Measurements from ENCODE around the gene USP6NL.
A peak's percentile ranks its signal among the peaks of the same experiment; 100 is the strongest.

Gene USP6NL

DNA sequence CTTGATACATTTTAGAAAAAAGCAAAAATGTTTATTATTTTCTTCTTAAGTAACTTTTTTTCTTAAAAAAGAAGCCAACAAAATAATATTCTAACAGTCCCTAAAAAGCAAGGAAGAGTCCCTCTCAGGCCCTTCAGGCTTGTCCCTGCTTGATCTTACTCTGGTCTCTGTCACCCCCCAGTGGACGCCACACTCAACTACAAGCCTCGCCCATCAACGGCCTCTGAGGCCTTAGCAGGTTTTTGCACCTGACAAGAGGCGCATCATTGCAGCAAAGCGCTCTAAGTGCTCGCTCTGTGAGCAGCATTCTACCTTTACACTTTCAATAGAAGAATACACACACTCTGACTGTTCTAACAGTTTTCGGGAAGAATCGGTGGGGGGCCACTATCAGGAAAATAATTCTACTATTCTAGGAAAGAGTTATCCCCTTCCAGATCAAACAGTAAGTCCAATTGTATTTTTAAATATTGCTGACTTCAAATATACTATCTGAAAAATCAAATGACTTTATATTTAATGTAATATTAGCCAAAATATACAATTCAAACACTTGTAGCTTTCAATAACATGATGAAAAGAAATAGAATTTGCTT is 139.2 kb downstream of the USP6NL start:
- DNase-seq: peak; percentile 70

DNA sequence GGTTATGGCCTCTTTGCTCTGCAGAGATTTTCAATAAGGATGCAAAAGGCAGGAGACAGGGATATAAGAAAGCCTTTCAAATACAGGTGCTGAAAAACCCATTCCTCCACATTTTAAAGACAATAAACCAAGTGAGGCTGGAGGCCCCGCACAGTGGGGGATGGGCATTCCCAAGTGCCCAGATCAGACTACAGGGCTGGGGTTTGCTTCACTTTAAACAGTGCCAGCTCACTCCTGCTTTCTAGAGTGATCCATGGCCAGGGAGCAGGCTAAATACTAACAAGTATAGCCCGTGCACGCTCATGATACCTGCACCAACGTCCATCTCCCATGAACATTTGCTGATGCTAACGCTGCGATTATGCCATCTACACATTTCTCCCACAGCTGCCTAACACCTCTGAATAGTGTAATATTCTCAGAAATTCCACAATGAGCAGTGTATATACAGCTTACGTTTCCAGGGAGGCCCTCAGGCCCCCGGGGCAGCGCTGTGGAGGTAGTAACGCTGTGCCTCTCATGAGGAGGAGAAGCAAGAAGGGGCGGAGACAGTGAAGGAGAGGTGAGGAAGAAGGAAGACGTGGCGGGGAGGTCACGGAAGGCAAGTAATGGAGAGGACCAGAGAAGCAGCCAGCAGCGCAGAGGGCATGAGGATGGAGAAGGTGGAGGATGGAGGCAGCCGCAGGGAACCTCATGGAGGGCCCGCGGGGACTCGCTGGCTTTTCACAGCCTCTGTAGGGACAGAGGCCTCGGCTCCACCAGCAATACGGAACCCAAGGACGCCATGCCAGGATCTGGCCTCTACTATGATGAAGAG is 141.7 kb downstream of the USP6NL start:
- no peak for DNase-seq

DNA sequence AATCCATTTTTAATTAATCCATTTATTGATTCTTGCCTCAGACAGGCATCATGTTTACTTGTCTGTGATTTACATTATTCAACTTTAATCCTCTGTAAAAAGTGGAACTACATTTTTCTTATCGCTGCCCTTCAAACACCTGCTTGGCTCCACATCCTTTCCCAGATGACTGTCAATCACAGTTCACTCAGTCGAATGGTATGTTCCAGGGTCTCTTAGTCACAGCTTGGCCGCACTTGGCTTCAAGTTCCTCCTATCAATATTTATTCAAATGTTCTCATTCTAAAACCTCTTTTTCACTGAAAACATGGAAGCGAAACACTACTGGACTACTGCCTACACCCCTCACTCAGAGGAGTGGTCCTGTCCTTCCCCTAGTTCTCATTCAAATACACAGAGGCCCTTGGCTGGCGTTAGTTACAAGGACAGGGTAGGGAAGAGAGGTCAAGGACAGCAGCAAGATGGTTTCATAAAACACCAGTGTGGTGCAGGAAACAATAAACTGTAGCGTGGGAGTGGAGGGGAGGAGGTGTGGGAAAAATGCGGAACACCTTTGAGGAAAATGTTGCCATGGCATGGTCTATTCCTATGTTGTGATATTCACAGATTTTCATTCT is 143.2 kb downstream of the USP6NL start:
- no peak for DNase-seq

DNA sequence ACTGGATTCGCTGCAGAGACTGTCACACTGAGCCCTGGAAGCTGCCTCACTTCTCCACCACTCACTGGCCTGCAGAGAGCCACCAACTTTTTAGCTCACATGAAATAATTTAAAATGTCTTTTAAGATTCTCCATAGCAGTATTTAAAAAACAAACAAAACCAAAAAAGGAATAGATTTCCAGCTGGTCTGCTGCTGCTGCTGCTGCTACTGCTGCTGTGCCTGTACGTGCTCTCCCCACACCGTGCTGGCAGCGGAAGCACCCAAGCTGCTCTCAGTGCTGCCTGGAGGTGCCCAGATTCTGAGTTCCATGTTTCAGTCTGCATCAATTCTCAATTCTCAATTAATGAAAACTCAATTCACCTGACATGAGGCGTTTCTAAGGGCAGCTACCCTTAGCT is 146.0 kb downstream of the USP6NL start:
- DNase-seq: no peak

DNA sequence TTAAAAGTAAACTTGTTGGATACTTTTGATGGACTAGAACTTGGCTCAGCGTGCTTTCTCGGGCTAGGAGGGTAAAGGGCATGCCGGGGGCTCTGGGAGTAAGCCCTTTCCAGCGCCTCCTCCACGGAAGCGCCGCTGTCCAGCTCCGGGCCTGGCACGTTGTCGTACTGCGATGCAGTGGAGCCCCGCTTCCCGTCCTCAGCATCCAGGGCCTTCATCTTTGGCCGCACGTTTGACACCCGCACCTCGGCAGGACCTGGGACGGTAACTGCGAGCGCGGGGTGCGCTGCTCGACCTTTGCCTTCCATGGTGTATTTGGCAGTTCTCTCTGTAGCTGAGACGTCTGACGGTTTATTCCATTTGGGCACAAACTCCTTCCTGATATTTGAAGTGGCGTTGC is 148.3 kb downstream of the USP6NL start:
- DNase-seq: no peak

DNA sequence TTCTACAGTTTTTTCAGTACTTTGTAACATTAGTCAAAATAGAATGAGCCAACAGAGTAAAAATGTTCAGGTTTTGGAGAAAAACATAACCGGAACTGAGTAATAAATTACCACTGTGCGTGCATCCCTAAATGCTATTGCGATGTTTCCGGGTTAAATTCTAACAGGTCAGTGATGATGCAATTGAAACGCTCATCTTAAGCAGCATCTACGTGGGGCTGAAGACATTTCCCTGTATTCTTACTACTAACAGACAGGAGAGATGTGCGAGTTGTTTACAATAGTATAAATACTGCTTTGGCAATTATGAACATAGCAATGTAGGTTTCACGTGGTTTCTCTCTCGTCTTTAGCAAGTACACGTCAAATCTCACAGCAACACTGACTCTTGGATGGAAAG is 149.4 kb downstream of the USP6NL start:
- DNase-seq: no peak

DNA sequence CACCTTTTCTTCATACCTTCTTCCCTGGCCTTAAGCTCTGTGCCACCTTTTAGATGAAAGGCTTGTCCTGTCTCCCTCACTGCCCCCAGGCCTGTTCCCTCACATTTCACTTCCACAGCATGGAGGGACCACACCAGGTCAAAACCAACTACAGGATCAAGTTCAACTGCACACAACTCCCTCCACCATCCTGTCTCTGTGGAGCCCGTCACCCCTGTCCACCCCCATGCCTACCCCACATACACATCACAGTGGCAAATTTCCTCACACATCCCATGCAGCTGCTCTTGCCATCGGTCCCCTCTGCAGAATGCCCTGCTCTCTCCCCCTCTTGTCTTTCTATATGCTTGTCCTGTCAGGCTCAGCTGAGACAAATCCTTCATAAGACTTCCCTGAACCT is 154.1 kb downstream of the USP6NL start:
- DNase-seq: no peak

DNA sequence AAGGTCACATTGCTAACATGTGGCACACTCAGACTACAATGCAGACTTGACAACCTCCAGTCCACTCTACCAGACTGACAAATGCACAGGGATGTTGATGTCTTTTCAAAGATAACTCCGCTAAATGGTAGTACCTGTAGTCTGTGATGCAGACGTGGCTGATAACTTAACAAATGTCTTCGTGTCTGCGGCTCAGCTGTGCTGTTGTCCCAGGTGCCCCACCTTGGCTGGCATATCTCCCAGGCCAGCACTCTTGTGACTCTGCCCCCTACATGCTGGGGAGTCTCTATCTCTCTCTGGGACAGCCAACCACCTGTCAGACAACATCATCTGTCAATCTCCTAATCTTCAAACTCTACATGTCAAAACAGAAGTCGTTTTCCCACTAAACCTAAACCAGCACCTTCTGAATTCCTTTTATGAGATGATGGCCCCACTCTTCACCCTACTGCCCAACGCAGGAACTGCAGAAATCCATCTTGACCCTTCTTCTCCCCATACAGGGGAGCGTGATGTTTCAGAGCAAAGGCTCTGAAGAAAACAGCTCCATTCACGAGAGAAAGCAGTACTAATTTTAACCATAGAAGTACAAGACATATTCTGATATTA is 156.4 kb downstream of the USP6NL start:
- DNase-seq: no peak

DNA sequence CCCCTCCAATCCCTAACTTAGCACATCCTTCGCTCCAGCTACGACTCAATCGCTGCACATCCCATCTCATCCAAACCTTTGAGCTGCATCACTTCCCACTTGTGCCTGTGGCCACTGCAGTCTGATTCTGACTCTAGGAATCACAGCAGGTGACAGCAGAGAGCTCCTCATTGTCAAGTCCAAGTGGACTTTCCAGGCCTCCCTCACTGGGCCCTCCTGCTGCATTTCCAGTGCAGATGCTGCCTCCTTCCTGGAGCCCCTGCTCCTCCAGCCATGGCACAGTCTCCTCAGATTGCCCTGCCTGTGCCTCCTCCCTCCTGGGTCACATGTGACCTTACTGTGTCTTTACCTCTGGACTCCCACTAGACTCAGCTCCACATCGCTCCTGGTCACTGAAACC is 157.3 kb downstream of the USP6NL start:
- DNase-seq: no peak

DNA sequence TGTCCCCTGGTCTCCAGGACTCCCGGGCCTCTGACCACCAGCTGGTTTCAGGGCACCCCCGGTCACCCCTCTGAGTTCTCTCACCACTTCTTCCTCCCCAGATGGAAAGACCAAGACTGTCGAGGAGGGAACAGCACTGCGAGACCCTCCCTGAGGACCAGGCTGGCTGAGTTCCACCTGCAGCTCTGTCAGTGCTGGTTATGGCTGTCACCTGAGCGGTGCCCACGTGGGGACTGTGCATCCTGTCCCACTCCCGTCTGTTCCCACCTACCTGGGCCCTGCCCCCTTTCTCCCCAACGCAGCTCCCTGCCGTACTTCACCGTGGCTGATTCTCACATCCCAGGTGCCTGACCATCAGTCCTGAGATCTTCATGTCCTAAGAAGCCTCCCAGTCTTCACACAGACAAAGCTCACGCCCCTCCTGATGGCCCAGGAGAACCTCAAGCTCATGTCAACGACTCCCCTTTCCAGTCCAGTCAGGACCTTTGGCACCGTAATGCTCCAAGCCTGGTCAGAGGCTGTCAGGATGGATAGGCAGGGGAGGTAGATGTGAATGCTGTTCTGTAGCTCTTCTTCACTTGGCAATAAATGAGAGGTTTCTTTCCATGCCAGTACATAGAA is 159.7 kb downstream of the USP6NL start:
- no peak for DNase-seq

DNA sequence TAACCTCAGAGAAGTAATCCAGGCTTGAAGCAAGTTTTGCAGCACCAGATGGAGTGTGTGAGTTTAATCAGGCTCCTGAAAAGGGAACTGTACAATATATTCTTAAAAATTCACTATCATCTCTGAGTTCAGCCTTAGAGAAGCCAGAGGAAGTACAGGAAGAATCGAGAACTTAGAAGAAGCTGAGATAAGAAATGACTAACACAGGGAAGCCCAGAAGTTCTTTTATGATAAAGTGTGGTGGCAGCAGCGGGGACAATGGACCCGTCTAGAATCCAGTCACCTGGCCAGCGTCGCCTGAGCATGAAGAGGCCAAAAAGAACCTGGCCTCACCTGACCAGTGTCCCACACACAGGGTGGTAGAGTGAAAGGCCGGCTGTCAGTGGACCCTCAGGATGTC is 161.0 kb downstream of the USP6NL start:
- no peak for DNase-seq

DNA sequence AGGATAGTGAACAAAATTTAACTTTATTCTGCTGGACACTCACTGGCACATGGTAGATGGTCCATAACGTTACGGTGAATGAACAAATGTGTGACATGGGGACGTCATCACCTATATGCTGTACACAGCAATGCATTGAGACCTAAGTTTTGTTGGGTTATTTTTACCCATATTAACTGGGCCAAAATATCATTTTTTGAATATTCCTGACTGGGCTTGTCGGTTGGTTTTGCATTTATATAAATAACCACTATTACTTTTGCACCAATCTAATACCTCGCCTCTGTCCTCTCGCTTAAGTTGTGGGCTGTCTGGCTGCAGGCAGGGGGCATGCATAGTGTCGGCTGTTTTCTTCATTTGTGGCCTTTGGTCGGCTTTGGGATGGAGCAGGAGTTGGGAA is 161.7 kb downstream of the USP6NL start:
- no peak for DNase-seq

DNA sequence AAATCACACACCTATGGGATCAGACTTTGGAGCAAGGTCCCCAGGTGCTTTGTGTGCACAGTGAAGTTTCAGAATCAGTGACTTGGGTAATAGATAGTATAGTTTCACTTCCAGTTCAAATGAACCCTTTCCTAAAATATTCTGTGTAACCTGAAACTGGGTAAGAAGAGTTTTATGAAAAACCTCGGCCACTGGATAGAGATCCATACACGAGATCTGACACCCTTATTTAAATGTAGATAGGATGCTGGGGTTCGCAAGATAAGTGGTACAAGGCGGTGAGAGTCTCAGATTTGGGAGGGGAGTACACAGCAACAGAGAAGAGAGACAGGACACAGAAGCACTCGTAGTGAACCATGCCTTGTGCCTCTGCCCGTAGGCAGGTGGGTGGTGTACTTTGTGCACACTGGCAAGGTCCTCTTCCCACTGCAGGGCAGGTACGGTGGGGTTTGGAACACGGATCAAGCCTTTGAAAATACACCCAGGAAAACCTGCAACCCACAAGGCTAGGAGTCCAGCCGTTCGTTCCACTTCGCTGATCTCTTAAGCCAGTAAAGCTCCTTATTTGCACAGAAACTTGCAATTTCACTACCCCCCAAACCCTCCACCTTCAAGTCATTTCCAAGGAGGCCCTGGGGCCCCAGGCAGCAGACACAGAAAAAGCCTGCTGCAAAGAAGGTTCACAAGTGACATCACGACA is 162.8 kb downstream of the USP6NL start:
- no peak for DNase-seq

DNA sequence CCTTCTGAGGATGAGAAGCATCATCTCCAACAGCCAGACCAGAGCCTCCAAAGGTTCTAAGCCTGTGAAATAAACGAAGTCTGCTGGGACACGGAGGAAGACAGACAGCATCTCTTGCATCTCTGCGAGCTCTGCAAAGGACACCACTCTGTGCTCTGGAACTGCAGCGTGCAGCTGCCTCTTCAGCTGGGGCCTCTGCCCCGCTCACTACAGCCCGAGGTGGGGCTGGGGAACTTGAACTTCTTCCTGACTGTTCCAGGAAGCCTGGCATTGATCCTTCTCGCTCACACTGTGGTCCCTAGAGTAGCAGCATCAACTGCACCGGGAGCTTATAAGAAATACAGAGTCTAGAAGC is 163.3 kb downstream of the USP6NL start:
- DNase-seq: no peak

DNA sequence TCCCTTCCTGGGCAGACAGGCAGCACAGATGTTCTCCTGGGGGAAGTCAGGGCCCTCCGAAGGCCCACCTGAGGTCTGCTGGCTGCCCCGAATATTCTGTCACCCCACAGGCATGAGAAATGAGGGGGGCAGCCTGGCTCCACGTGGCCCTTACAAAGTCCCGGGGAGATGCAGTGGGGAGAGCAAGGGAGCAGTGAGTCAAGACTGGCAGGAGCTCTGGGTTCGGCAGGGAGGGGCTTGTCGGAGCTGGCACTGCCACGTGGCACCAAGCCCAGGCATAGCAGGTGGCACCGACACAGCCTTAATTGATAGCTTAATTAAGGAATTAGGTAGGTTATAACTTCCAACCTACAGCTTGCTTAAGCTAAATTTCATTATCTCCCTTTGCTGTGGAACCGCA is 163.9 kb downstream of the USP6NL start:
- no peak for DNase-seq

DNA sequence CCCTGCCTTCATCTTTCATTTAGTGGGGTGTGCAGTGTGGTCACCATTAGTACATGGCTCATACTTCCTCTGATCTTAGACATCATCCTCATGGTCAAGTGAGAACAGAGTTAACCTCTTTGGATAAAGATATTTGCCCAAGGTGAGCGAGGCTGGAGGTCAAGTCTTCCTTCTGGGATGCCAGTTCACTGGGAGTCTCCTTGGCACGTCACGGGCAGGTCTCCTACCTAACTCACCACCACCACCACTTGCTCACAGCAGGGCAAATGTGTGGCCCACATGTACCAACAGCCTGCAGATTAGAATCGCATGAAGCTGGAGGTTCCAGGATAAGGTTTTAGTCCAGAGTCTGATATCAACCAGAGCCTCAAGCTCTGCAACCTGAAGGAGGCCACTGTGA is 164.6 kb downstream of the USP6NL start:
- no peak for DNase-seq

DNA sequence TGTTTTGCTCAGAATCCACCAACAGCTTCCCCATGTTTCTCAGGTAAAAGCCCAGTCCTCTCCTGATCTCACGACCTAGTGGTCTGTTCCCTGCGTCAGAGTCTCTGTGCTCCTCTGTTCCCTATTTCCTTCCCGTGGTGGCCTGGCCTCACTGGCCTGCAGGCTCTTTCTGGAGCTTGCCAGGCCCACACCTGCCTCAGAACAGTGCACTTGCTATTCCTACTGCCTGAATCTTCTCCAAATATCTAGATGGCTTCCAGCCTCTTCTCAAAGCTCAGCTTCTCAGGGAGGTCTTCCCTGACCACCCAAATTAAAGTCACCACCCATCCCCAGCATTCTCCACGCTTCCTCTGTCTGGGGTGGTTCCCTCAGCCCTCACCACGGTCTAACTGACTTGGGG is 165.3 kb downstream of the USP6NL start:
- no peak for DNase-seq

DNA sequence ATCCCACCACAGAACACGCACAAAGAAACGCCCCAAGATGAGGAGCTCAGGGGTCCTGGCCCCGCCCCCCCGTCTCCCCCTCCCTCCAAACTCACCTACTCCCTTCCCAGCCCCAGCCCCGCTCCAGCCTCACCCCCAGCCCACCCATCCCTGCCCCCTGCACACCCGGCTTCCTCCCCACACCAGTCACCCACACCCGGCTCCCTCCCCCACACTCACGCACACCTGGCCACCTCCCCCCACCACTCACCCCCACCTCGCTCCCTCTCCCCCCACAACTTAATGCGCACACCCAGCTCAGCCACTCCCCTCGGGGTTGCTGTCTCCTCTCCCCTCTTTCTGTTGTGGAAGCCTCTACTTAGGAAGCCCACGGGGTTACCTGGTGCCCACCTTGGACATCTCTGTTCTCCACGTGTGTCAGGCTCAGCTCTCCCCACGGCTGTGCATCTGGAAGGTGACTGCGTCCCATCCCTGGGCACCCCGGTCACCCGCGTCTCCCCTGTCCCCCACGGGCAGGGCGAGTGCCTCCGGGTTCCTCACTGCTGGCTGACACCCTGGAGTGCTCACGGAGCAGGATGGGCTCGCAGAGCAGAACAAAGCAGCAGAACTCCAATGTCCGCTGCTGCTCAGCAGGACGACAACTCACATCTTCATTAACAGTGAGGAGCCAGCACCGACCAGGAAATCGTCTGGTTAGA is 166.8 kb downstream of the USP6NL start:
- no peak for DNase-seq

DNA sequence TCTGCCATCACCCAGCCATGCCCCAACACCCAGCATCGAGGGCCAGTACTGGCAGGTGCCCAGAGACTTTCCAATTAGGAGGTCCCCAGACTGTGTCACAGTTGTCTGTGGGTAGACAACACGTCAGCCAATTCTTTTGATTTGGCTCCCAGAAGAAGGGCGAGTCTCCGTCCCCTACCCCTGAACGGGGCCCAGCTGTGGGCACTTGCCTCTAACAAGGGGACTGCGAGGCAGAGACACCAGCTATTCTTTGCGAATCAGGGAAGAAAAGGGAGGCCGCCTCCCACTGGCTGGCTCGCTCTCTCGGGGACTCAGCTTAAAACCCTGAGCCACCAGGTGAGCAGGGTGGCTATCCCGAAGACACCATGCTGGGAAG is 167.3 kb downstream of the USP6NL start:
- DNase-seq: no peak

DNA sequence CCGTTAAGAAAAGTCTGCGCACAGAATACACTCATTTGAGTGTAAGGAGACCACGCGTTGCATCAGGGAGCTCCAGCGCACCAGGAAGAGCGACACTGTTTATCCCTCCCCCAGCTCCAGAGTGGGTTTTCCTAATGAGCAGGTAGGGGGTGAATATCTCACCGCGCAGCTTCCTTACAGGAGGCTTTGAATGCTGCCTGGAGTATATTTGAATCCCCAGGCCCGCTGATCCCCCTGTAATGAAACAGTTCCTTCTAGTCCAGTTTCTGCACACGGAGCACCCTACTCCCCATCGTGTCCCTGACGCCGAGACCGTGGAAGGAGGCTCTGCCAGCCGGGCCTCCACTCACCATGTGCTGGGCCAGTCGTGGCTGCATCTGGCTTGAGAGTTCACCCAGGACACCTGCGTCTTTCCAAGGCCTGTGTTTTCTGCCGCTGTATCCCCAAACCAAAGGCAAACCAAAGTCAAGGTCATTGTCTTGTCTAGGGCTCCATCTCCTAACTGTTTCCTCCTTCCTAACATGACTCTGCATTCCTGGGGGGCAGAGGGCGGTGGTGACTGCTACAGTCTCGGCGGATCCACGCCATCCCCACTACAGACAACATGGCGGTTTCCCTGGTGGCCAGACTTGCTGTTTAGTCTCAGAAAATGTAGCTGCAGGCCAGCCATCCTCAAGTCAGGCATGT is 167.8 kb downstream of the USP6NL start:
- no peak for DNase-seq

DNA sequence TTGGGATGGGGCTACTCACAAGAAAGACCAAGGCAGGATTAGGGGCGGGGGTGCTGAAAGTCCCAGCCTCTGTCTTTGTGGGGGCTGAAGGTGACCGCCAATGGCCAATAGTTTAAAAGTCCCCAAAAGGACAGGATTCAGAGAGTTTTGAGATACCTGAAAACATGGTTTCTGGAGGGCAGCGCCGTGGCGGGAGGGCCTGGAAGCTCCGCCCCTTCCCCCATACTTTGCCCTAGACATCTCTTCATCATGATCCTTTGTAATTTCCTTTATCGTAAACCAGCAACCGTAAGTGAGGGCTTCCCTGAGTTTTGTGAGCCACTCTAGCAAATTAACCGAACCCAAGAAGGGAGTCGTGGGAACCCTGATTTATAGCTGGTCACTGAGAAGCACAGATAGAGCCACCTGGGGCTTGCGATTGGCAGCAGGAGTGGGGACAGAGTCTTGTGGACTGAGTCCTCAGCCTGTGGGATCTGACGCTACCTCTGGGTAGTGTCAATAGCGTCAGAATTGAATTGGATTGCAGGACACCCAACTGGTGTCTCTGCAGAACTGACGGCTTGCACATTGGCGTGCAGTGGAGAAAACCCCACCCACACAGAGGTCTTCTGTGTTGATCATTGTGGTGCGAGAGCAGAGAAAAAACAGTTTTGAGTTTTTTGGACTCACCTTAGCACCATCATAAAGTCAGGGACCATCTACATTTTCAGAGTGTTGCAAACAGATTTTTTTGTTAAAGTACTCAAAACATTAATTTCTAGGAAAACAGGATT is 169.3 kb downstream of the USP6NL start:
- DNase-seq: no peak

Measured in stimulated activated CD4-positive, alpha-beta T cell treated with anti-CD3 and anti-CD28 coated beads, Interleukin-4, amount 100 ng/mL, for 1 hour (primary cell).